ENCODE data around the gene GGTLC1.
"Not testable (repeated sequence)": the region's sequence is repeated elsewhere in the genome, so short reads cannot be mapped to it uniquely, and the experiment has no call there.

DNA sequence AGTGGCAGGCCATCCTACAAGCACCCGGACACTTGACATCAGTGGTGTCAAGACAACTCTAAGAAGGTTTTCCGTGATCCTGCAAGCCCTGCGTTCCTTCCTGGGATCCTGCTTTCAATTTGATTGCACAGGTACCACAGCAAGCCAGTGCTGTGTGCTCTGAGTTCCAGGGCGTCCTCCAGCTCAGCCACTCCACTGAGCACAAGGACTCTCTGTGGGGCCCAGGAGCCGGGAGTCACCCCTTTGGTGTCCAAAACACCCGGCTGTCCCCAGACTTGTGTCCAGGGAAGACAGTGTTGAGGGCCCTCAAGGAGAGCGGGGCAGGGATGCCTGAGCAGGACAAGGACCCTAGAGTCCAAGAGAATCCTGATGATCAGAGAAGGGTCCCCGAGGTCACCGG, 387 bp upstream of the GGTLC1 start:
- TF ChIP-seq, protein P1, sequence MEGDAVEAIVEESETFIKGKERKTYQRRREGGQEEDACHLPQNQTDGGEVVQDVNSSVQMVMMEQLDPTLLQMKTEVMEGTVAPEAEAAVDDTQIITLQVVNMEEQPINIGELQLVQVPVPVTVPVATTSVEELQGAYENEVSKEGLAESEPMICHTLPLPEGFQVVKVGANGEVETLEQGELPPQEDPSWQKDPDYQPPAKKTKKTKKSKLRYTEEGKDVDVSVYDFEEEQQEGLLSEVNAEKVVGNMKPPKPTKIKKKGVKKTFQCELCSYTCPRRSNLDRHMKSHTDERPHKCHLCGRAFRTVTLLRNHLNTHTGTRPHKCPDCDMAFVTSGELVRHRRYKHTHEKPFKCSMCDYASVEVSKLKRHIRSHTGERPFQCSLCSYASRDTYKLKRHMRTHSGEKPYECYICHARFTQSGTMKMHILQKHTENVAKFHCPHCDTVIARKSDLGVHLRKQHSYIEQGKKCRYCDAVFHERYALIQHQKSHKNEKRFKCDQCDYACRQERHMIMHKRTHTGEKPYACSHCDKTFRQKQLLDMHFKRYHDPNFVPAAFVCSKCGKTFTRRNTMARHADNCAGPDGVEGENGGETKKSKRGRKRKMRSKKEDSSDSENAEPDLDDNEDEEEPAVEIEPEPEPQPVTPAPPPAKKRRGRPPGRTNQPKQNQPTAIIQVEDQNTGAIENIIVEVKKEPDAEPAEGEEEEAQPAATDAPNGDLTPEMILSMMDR (IDR thresholded peaks at IDR 0.05), result not testable (repeated sequence)
- not testable (repeated sequence) for TF ChIP-seq POLR2A (IDR thresholded peaks at IDR 0.05)
